ENCODE measurements around the gene COA8. TPM values are rescaled to one million over a fixed set of nuclear protein-coding genes. Genes with fewer than 3 reads are reported as not detected.

COA8 gene
- total RNA-seq, 1 experiment from 2014 or later, result 62.3 TPM

DNA sequence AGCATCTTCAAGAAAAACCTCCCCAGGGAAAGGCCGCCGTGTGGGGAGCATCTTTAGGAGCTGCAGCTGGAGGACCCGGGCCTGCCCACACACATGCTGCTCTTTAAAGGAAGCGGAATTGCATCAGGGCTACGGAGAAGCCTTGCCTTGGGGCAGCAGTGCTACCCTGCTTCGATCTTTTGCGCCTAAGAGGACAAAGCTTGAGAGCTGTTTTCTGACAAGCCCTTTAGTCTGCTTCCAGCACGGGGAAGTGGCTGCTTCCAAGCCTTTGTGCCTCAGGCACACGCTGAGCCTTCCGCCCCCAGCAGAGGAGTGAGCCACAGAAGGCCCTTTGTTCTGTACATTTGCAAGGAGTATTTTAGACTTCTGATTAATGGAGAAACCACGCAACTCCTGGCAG, 31.5 kb downstream of the COA8 start:
- DNase-seq, result peak; percentile 96
- Histone ChIP-seq H3K27me3 (ENCODE audit: low read length) (no peaks in the 10 kb centered on the region), H3K9me3 (ENCODE audit: low read length) (no peaks in the 10 kb centered on the region), H3F3A (ENCODE audit: low read length, unreplicated experiment) (peaks cover 8% of the 10 kb centered on the region), H3K27ac (ENCODE audit: low read length) (peak overlapping the region; percentile 97), H2AFZ (ENCODE audit: low read length) (peak overlapping the region; percentile 71), H3K79me2 (ENCODE audit: low read length) (no peaks in the 10 kb centered on the region), H3K36me3 (ENCODE audit: low read depth, low read length) (peaks cover 4% of the 10 kb centered on the region; the same call in 1 of the 2 replicates), H4K20me1 (ENCODE audit: low read length) (no peaks in the 10 kb centered on the region), H3K4me1 (ENCODE audit: insufficient read depth, low read length) (peaks cover 51% of the 10 kb centered on the region), H3K4me3 (ENCODE audit: low read length) (peak overlapping the region; percentile 47; the same call in 1 of the 2 replicates), H3K9me2 (replicated peaks; ENCODE audit: low read length) (no peaks in the 10 kb centered on the region), H3K4me2 (ENCODE audit: low read length) (peak overlapping the region; percentile 84), H3K9ac (ENCODE audit: low read length) (peak overlapping the region; percentile 68)
- BruUV-seq (replicated peaks), result no TSS peak
- TF ChIP-seq EZH2 (IDR thresholded peaks at IDR 0.05; ENCODE audit: low read length, unreplicated experiment) (no peak), EZH2phosphoT487 (IDR thresholded peaks at IDR 0.05; ENCODE audit: borderline replicate concordance, low read length) (no peak)
- TF ChIP-seq, protein P1, sequence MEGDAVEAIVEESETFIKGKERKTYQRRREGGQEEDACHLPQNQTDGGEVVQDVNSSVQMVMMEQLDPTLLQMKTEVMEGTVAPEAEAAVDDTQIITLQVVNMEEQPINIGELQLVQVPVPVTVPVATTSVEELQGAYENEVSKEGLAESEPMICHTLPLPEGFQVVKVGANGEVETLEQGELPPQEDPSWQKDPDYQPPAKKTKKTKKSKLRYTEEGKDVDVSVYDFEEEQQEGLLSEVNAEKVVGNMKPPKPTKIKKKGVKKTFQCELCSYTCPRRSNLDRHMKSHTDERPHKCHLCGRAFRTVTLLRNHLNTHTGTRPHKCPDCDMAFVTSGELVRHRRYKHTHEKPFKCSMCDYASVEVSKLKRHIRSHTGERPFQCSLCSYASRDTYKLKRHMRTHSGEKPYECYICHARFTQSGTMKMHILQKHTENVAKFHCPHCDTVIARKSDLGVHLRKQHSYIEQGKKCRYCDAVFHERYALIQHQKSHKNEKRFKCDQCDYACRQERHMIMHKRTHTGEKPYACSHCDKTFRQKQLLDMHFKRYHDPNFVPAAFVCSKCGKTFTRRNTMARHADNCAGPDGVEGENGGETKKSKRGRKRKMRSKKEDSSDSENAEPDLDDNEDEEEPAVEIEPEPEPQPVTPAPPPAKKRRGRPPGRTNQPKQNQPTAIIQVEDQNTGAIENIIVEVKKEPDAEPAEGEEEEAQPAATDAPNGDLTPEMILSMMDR (conservative IDR thresholded peaks at IDR 0.05; ENCODE audit: low read depth, low read length), result no peak
- CTCF ChIA-PET, result interaction anchor here (0.9 kb wide), 1 partner anchor 18 kb away, joined by 3 read pairs; no protein-coding TSS in a partner anchor
- ATAC-seq, result peak; percentile 83
- intact Hi-C loops (cut with micrococcal nuclease), result loop anchor here (1.0 kb wide), 2 partner anchors 18 to 31 kb away; no protein-coding TSS in a partner anchor
- POLR2A ChIA-PET (ENCODE audit: unreplicated experiment), result no interaction called here

DNA sequence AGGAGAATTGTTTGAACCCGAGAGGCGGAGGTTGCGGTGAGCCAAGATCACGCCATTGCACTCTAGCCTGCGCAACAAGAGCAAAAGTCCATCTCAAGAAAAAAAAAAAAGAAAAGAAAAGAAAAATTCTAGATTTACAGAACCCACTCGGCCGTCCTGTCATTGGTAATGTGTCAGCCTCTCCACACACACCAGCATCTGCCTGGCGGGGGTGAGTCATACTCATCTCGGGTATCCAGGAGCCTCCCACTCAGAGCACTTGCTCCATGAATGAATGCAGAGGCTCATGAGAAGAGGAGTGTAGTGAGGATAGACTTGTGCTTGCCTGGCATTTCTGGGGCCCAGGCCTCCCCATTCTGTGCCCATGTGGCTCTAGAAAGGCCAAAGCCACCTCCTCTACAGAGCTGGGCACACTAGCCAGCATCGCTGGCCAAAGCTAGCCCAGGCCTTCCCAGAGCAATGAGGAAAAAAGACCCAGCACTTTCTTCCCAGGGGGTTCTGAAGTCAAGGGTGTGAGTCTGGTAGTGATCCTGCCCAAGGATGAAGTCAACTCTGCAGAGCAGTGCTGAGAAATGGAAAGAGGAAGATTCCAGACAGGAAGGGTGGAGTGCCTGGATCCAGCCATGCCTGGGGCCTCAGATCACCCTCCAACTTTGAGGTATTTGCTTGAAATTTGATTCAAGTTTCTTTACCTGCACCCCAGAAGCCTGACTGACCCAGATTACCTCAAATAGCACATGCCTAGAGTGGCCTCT, 35.0 kb downstream of the COA8 start:
- H3K4me2 ChIP-seq (ENCODE audit: low read length), result peak overlapping the region; percentile 71
- no peak for TF ChIP-seq EZH2 (IDR thresholded peaks at IDR 0.05; ENCODE audit: low read length, unreplicated experiment)
- TF ChIP-seq, protein P1 (conservative IDR thresholded peaks at IDR 0.05; ENCODE audit: low read depth, low read length), result no peak
- peak overlapping the region; percentile 78 for H3K27ac ChIP-seq (ENCODE audit: low read length)
- no peak overlapping the region for H3K4me3 ChIP-seq (ENCODE audit: low read length)
- no peaks in the 10 kb centered on the region for H3K27me3 ChIP-seq (ENCODE audit: low read length)
- ChIA-PET POLR2A (ENCODE audit: unreplicated experiment) (no interaction called here), CTCF (no interaction called here)
- ATAC-seq, result peak; percentile 72
- intact Hi-C loops (cut with micrococcal nuclease), result no loop called here
- no peaks in the 10 kb centered on the region for H3K9me3 ChIP-seq (ENCODE audit: low read length)
- peak overlapping the region; percentile 35; the same call in 1 of the 2 replicates for H3K9ac ChIP-seq (ENCODE audit: low read length)
- H2AFZ ChIP-seq (ENCODE audit: low read length), result no peak overlapping the region
- H3K9me2 ChIP-seq (replicated peaks; ENCODE audit: low read length), result no peaks in the 10 kb centered on the region
- TSS peak; percentile 20 for BruUV-seq (replicated peaks)
- peak; percentile 92 for DNase-seq
- H3K79me2 ChIP-seq (ENCODE audit: low read length), result no peaks in the 10 kb centered on the region
- H3K36me3 ChIP-seq (ENCODE audit: low read depth, low read length), result no peaks in the 10 kb centered on the region
- peaks cover 51% of the 10 kb centered on the region for H3K4me1 ChIP-seq (ENCODE audit: insufficient read depth, low read length)
- H4K20me1 ChIP-seq (ENCODE audit: low read length), result no peaks in the 10 kb centered on the region
- peaks cover 8% of the 10 kb centered on the region for H3F3A ChIP-seq (ENCODE audit: low read length, unreplicated experiment)

GRCh38 chr14:103600503-103600902, 37.7 kb downstream of the COA8 start:
- ChIA-PET CTCF (no interaction called here), POLR2A (ENCODE audit: unreplicated experiment) (no interaction called here)
- Histone ChIP-seq H3K27me3 (ENCODE audit: low read length) (no peaks in the 10 kb centered on the region), H3K36me3 (ENCODE audit: low read depth, low read length) (no peaks in the 10 kb centered on the region), H4K20me1 (ENCODE audit: low read length) (no peaks in the 10 kb centered on the region), H3K9ac (ENCODE audit: low read length) (no peak overlapping the region), H3K9me2 (replicated peaks; ENCODE audit: low read length) (no peaks in the 10 kb centered on the region), H3K4me2 (ENCODE audit: low read length) (no peak overlapping the region), H2AFZ (ENCODE audit: low read length) (no peak overlapping the region), H3F3A (ENCODE audit: low read length, unreplicated experiment) (no peaks in the 10 kb centered on the region), H3K9me3 (ENCODE audit: low read length) (no peaks in the 10 kb centered on the region), H3K79me2 (ENCODE audit: low read length) (no peaks in the 10 kb centered on the region), H3K4me3 (ENCODE audit: low read length) (no peak overlapping the region), H3K27ac (ENCODE audit: low read length) (no peak overlapping the region), H3K4me1 (ENCODE audit: insufficient read depth, low read length) (peaks cover 26% of the 10 kb centered on the region)
- TF ChIP-seq, protein P1 (conservative IDR thresholded peaks at IDR 0.05; ENCODE audit: low read depth, low read length), result no peak
- TF ChIP-seq EZH2 (IDR thresholded peaks at IDR 0.05; ENCODE audit: low read length, unreplicated experiment), result no peak
- ATAC-seq, result no peak
- DNase-seq, result no peak
- no TSS peak for BruUV-seq (replicated peaks)
- intact Hi-C loops (cut with micrococcal nuclease), result no loop called here

Data from PC-3 (cell line).